Fibroblast of mammary gland (primary cell): ENCODE measurements around the gene KCNAB1.

Experiments used
- DNase-seq: peaks from one replicate; pipeline ENCODE4 v3.0.0-alpha.2; 2010; ENCODE audit warnings: low read depth
- H3K4me3 ChIP-seq: 2 replicates; pipeline ENCODE4 v1.5.1; 2011; ENCODE audit warnings: low read depth, mild to moderate bottlenecking, low read length, moderate library complexity; ENCODE audit not compliant: control insufficient read depth
- TF ChIP-seq, protein P1 (sequence below): conservative IDR thresholded peaks from 2 replicates; pipeline ENCODE4 v1.5.1; 2011; ENCODE audit warnings: low read depth, low read length, inconsistent platforms; ENCODE audit not compliant: control insufficient read depth, insufficient read depth

The KCNAB1 gene

GRCh38 chr3:156577736-156578135 lies 457.4 kb downstream of the KCNAB1 start:
- peak; percentile 35 for DNase-seq
- TF ChIP-seq, protein P1, sequence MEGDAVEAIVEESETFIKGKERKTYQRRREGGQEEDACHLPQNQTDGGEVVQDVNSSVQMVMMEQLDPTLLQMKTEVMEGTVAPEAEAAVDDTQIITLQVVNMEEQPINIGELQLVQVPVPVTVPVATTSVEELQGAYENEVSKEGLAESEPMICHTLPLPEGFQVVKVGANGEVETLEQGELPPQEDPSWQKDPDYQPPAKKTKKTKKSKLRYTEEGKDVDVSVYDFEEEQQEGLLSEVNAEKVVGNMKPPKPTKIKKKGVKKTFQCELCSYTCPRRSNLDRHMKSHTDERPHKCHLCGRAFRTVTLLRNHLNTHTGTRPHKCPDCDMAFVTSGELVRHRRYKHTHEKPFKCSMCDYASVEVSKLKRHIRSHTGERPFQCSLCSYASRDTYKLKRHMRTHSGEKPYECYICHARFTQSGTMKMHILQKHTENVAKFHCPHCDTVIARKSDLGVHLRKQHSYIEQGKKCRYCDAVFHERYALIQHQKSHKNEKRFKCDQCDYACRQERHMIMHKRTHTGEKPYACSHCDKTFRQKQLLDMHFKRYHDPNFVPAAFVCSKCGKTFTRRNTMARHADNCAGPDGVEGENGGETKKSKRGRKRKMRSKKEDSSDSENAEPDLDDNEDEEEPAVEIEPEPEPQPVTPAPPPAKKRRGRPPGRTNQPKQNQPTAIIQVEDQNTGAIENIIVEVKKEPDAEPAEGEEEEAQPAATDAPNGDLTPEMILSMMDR = no peak
- H3K4me3 ChIP-seq = no peak overlapping the region

GRCh38 chr3:156579427-156579851 lies 459.1 kb downstream of the KCNAB1 start:
- no peak overlapping the region for H3K4me3 ChIP-seq
- TF ChIP-seq, protein P1 = no peak
- DNase-seq = no peak

DNA sequence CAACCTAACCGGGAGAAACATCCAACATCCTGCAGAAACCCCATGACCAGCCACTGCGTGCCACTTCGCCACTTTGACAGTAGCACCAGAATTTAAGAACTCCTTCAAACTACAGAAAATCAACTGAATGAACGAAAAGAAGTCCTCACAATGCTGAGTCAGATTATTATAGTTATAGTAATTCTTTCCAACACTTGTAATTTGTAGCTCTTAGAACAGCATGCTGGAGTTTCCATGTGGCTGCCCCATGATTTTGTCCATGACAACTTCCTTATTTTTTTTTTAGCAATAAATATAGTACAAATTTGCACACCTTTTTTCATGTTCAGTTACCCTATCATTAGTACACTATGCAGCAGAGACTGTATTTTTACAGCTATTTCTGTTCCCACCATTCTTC lies 460.7 kb downstream of the KCNAB1 start:
- TF ChIP-seq, protein P1 = no peak
- DNase-seq = no peak
- H3K4me3 ChIP-seq = no peak overlapping the region

GRCh38 chr3:156581954-156582353 lies 461.6 kb downstream of the KCNAB1 start:
- H3K4me3 ChIP-seq = no peak overlapping the region
- DNase-seq = no peak
- TF ChIP-seq, protein P1 = no peak

GRCh38 chr3:156582532-156583183 lies 462.3 kb downstream of the KCNAB1 start:
- peak; percentile 20 for DNase-seq
- TF ChIP-seq, protein P1 = no peak

GRCh38 chr3:156583469-156583868 lies 463.1 kb downstream of the KCNAB1 start:
- TF ChIP-seq, protein P1 = no peak
- no peak overlapping the region for H3K4me3 ChIP-seq
- DNase-seq = no peak

More at GRCh38 chr3:156582532-156583183, 462.3 kb downstream of the KCNAB1 start:
- H3K4me3 ChIP-seq = no peak overlapping the region
